HS-27A (cell line): ENCODE measurements around the gene DSC3.

Experiments used
- DNase-seq: peaks from one replicate; pipeline ENCODE4 v3.0.0-alpha.2; 2012; ENCODE audit warnings: low read depth, missing footprints

The DSC3 gene

DNA sequence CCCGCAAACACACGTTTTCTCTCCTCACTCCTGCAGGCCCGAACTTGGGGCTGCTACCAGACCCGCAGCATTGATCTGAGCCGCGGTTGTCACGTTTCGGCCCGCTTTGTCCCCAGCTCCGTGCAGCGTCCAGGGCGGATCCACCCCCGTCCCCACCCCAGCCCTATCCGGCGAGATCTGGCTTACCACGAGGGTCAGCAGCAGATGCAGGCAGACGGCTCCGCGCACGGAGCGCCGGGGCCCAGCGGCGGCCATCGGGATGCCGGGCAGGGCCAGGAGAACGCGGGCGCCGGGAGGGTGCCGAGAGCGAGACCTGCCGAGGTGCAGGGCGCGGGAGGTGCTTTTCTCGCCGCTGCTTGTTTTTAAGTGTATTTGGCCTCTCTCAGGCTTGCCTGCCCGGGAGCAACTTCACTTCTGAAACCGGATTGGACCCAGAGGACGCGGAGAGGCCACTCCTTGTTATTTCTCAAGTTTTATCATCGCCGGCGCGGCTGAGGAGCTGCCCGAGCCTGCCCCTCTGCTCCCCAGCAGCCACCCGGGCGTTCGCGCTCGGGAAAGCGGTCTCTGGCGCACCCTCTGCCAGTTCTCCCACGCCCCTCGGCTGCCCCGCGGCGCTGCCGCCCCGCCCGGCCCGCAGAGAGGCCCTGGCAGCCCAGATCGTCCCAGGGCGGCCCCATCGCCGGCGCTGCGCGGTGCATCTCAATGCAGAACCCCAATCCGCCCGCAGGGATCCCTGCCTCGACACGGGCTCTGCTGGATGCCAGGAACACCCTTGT lies at the start of gene DSC3:
Gene DSC3, minus strand, starts transcription at position 337 of the 776 bp plus-strand sequence. Its CDS starts 82 bp downstream, at position 255.
- DNase-seq = no peak

DNA sequence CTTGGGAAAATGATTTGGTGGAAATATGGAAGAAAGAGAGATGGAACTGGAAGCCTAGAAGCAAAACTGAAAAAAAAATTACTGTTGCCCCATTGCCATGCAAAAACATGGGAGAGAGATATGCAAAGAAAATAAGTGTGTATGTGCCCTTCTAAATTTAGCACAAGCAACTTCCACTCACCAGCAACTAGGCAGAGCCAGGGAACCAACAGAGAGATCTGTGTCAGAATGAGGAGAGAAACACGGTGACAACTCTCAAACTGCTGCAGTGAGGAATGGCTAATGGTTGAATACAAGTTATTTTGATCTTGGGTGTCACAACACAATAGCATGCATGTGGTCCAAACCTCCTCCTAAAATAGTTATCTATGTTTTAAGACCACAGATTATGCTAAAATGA lies 48.8 kb upstream of the DSC3 start:
- no peak for DNase-seq

DNA sequence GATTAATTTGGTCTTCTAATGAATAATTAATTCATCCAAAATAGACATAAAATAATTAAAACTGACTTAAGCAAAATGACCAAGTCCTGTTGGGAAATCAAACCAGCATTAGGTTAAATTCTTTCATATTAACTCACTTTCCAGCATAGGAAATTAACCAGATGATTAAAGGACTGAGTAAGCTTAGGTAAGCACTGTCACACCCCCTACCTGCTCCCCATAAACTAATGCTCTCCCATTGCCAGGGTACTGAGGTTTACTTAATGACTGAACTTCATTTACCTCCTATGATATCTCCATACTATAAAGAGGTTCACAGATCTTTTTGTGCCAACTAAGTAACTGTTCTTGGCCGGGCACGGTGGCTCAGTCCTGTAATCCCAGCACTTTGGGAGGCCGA lies 46.0 kb upstream of the DSC3 start:
- DNase-seq = no peak

DNA sequence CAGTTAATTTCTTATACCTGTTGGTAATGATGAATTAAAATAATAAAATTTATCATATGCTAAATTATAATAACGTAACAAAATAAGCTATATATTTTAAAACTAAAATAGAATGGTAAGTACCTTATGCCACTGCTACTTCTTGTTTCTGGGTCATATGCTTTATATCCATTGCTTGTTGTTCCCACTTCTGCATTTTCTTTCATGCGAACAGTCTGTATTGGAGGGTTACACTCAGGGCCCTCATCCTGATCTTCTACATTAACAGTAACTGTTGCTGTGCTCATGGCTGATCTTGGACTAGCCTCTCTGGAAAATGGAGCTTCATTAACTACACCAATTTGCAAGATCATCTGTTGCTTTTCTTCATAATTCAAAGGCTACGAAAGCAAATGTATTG lies 37.4 kb upstream of the DSC3 start:
- no peak for DNase-seq

DNA sequence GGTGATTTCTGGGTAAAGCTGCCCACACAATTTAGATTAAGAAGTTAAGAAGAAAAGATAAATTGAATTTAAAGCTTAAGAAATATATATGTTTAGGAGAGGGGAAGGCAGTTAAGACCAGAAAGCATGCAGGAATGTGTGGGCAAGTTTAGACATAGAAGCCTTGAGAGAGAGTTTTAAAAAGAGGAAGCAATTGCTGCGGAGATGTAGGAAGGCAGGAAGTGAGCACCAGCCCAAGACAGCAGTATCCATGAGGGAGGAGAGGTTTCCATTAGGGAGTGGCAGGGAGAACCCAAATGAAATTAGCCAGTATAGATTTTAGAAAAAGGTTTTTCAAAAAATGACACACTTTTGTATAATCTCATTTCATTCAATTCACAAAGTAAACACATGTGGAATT lies 35.3 kb upstream of the DSC3 start:
- DNase-seq = no peak

DNA sequence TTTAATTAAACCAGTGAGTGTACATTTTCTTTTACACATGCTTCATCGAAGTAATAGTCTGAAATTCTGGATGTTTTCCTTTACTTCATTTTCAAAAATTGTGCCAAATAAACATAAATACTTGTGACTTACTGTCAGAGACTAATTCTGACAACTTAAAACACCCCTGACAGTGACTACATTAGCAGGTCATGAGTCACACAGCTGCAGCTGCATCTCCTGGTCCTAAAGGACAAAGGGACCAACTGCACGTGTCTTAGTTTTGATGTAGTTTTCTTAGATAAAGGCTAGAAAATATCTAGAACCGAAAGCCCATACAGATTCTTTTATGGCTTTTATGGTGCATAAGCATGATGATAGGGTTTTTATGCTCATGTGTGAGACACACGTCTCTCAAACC lies 29.6 kb upstream of the DSC3 start:
- DNase-seq = no peak

GRCh38 chr18:31070206-31070605 lies 27.7 kb upstream of the DSC3 start:
- DNase-seq = no peak

GRCh38 chr18:31066266-31066665 lies 23.7 kb upstream of the DSC3 start:
- no peak for DNase-seq

DNA sequence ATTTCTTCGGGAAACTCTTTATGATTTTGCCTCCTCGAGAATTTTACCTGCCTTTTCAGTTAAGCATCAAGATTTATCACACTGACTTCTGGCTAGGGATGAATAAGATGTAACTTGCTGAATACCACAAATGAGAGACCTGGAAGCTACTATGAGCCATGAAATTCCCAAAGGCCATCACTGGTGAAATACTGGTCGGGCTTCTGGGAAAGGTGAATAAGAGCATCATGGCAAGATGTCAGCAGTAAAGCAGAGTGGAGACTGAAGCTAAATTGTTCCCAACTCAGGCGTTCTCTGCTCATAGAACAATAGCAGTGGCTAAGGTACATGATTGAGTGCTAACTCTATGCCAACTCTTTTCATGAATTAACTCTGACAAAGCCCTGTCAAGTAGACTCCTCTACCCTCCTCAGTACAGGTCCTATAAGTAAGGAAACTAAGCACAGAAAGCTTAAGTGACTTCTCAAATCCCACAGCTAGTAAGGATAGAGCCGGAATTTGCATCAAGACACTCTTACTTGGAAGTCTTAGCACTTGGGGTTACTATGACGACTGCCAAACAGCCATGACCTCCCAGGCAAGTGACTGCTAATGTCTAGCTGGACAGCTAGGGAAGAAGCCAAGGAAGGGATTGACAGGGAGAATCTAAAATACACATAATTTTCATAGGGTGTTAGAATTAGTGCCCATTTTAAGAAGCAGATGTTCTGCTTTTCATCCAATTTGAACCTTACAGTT lies 22.7 kb upstream of the DSC3 start:
- no peak for DNase-seq

- DNase-seq = no peak
Observed at GRCh38 chr18:31064130-31064529, 21.6 kb upstream of the DSC3 start.

GRCh38 chr18:31061945-31062344 lies 19.4 kb upstream of the DSC3 start:
- DNase-seq = no peak

GRCh38 chr18:31058897-31059296 lies 16.4 kb upstream of the DSC3 start:
- no peak for DNase-seq

DNA sequence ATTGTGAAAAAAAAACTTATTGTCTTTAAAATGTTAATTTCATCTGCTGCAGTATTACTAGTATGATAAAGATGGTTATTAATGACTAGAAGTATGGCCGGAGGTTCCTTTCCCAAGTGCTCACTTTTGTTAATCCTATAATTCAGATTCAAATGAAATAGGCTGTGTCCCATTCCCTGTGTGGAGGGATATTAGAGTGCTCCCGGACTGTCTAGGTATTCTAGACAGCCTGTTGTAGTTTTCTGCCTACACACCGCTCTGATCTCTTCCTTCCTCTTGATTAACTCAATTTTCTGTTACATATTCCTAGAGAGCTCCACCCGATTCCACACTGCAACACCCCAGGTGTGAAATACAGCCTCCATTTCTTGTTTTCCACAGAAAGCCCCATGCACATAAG lies 15.4 kb upstream of the DSC3 start:
- DNase-seq = no peak

- DNase-seq = no peak
Observed at GRCh38 chr18:31057051-31057450, 14.5 kb upstream of the DSC3 start.

- DNase-seq = no peak
Observed at GRCh38 chr18:31056296-31056695, 13.8 kb upstream of the DSC3 start.

- DNase-seq = no peak
Observed at GRCh38 chr18:31050635-31051034, 8.1 kb upstream of the DSC3 start.

- no peak for DNase-seq
Observed at GRCh38 chr18:31049189-31049588, 6.6 kb upstream of the DSC3 start.

DNA sequence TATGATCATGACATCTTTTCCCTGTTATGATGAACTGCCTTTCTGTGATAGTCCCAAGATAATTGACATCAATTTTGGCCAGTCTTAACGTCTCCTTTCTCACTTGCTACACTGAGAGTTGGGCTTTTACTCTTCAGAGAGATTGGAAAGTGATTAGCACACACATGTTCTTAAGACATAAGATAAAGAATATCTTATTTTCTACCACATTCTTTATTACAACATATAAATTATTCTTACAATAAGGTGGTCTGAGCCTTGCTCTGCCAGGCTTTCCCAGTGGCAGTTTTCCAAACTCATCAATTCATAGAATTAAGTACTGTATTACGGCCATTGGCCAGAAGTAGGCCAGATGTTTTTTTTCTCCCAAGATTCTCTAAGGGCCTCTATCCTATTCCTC lies 5.7 kb upstream of the DSC3 start:
- DNase-seq = no peak

GRCh38 chr18:31046916-31047315 lies 4.4 kb upstream of the DSC3 start:
- DNase-seq = no peak

- DNase-seq = no peak
Observed at GRCh38 chr18:31045599-31045998, 3.1 kb upstream of the DSC3 start.

- DNase-seq = no peak
Observed at GRCh38 chr18:31044926-31045325, 2.4 kb upstream of the DSC3 start.

DNA sequence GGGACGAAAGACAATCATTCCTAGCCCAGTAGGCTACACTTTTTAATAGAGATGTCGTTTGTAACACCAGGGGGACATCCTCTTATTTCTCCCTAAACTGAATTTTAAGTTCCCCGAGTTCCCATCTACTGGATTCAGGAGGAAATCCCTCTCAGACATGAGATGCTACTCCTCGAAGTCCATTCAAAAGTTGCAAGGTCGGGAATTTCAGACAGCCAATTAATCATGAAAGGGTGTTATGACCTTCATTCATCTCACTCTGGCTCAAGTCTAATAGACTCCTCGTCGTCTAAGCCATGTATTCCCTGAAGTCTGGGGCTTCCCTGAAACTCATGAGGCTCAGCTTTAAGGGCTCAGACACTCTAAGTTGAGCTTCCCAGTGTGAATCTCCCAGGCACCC lies 1.2 kb upstream of the DSC3 start:
- no peak for DNase-seq

DNA sequence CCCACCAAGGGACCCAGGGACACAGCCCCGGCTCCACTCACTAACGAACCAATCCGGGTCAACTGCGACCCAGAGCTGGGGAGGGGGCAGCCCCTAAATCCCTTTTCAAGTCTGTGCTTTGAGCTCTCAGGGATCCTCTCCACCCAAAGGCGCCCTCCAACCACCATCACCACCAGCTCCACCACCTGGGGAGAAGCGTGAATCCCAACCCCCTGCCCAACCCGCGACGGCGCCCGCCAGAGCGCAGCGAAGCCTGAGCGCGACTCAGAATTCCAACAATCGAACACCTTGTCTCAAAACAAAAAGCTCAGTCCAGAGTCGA lies 497 bp downstream of the DSC3 start:
- no peak for DNase-seq
